ENCODE data around the gene MYRIP.

MYRIP gene

DNA sequence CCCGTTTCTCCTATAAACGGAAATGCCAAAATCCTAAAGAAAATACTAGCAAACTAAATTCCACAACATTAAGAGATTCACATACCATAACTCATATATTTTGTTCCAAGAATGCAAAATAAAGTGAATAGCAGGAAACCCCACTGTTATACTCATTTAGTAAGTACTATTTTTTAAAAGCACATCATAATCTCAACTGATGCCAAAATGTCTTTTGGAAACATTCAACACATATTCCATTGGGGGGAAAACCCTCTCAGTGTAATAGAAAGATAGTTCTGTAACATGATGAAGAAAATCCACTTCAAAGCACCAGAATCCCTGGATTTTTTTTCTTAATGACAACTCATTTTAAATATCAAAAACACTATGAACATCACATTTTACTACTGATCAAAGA lies 407.1 kb downstream of the MYRIP start:
- POLR2A ChIA-PET = no interaction called here
- no peak for DNase-seq (ENCODE audit: extremely low spot score)
- CTCF ChIA-PET = no interaction called here
- TF ChIP-seq, protein P1, sequence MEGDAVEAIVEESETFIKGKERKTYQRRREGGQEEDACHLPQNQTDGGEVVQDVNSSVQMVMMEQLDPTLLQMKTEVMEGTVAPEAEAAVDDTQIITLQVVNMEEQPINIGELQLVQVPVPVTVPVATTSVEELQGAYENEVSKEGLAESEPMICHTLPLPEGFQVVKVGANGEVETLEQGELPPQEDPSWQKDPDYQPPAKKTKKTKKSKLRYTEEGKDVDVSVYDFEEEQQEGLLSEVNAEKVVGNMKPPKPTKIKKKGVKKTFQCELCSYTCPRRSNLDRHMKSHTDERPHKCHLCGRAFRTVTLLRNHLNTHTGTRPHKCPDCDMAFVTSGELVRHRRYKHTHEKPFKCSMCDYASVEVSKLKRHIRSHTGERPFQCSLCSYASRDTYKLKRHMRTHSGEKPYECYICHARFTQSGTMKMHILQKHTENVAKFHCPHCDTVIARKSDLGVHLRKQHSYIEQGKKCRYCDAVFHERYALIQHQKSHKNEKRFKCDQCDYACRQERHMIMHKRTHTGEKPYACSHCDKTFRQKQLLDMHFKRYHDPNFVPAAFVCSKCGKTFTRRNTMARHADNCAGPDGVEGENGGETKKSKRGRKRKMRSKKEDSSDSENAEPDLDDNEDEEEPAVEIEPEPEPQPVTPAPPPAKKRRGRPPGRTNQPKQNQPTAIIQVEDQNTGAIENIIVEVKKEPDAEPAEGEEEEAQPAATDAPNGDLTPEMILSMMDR (IDR thresholded peaks at IDR 0.05; ENCODE audit: control extremely low read depth, extremely low read depth, low read depth, missing control alignments) = no peak

DNA sequence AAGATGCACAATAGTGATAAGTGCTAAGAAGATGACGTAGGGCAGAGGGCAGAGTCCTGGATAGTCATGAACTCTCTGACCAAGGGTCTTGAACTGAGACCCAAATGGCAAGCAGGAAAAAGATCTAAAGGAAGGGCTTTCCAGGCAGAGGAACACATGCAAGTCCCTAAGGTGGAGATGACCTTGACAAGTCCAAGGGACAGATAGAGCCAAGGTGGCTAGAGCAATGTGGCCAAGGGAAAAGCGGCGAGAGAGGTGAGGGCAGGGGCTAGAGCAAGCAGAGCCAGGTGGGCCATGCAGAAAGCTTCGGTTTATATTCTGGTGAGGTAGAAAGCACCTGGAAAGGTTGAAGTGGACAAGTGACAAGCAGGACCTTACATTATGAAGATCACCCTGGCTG lies 414.4 kb downstream of the MYRIP start:
- CTCF ChIA-PET = interaction anchor here (0.7 to 1.3 kb wide), 2 partner anchors 8 to 32 kb away, joined by 3 read pairs; no protein-coding TSS in a partner anchor
- POLR2A ChIA-PET = no interaction called here
- DNase-seq (ENCODE audit: extremely low spot score) = no peak
- TF ChIP-seq, protein P1 (IDR thresholded peaks at IDR 0.05; ENCODE audit: control extremely low read depth, extremely low read depth, low read depth, missing control alignments) = no peak

DNA sequence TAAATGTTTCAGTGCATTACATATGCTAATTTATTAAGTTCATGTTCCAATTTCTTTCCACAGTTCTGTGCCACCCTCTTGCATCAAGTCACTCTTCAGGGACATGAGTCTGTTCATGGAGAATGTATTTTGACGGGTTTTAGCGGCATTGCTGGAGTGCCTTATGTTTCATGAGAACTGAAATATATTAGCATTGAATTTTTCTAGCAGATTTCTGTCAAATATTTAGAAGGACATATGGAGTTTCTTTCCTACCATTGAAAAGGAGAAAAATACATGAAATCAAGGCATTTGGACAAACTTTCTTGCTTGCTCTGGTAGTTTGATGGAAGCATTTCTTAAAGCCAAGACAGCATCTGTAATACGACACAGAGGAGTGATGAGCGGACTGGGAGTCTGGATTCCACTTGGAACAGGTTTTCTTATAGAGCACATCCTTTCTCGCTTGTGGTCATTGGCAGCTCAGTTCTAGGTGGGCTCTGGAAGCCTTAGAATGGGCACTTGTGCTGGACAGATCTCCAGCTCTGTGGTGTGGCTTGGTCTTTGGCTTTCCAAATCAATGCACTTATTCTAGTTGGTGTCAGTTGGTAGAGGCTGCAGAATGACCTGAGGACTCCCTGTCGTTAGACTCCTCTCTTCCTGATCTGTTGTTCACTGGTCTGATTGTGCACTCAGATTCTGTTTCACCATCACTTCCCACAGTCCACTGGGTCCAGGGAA lies 415.5 kb downstream of the MYRIP start:
- CTCF ChIA-PET = no interaction called here
- POLR2A ChIA-PET = no interaction called here
- no peak for DNase-seq (ENCODE audit: extremely low spot score)
- TF ChIP-seq, protein P1 (IDR thresholded peaks at IDR 0.05; ENCODE audit: control extremely low read depth, extremely low read depth, low read depth, missing control alignments) = no peak

DNA sequence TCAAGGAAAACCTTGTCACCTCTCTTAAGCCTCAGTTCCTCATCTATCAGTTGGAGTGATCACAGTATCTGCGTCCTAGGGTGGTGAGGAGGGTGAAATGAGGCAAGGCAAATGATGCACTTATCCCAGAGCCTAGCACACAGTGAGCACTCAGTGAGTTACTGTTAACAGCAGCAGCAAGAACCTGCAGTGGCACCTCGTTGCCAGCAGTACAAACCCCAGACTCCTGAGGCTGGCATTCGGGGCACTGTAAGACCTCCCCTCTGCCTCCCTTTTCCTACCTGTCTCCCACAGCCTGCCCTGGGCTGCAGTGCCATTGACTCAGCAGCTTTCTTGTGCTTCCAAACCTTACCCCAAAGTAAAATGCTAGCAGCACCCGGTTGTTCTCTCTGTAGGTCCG lies 417.2 kb downstream of the MYRIP start:
- no peak for DNase-seq (ENCODE audit: extremely low spot score)
- POLR2A ChIA-PET = no interaction called here
- CTCF ChIA-PET = no interaction called here
- TF ChIP-seq, protein P1 (IDR thresholded peaks at IDR 0.05; ENCODE audit: control extremely low read depth, extremely low read depth, low read depth, missing control alignments) = no peak

DNA sequence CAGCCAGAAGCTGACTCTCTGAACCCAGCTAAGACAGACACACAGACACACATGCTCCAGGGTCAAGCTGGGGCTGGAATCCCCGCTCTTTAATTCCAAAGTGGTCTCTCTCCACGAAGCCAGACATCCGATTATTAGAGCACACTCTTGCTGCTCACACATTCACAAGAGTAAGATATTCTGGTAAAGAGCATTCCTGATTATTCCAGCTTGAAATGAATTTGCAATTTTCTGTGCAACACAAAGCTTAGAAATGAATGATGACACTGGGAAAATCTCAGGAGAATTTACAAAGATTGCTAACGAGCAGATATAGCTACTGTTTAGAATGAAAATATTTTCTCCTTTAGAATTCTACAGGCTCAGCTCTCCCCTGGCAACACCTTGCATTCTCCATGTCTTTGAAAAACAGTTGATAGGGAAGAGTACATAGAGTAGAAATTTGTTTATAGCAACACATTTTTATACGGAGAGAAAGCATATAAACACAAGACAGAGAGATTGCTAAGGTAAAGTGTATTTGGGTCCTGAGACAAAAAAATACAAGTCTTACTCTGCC lies 419.5 kb downstream of the MYRIP start:
- ChIA-PET POLR2A (no interaction called here), CTCF (no interaction called here)
- DNase-seq (ENCODE audit: extremely low spot score) = no peak
- TF ChIP-seq, protein P1 (IDR thresholded peaks at IDR 0.05; ENCODE audit: control extremely low read depth, extremely low read depth, low read depth, missing control alignments) = no peak

DNA sequence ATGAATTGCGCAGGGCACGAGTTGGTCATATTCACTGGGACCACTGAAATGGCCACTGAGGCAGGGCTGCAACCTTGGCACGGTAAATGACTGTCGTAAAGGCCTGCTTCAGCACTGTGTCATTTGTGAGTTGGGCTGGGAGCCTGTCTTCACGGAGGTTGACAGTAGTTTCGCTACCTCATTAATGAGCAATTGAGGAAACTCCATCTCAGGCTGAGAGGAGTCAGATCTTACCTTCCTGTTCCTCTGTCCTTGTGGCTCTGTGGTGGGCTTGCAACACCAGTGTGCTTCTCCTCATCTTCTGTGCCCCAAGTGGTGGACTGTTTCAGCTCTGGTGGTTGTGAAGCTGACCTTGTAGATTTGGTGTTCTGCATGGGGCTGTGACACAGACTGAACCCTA lies 420.0 kb downstream of the MYRIP start:
- TF ChIP-seq, protein P1 (IDR thresholded peaks at IDR 0.05; ENCODE audit: control extremely low read depth, extremely low read depth, low read depth, missing control alignments) = no peak
- ChIA-PET POLR2A (no interaction called here), CTCF (interaction anchor here (1.2 kb wide), 1 partner anchor 80 kb away, joined by 4 read pairs; the partner anchor contains the start of gene EIF1B)
- DNase-seq (ENCODE audit: extremely low spot score) = no peak

Measured in GM10248 (cell line).